HEK293T (cell line): ENCODE measurements around the gene RNF141.

ENCODE experiments used
- FOXA1 ChIP-seq: fragments of 450-650 bp; IDR thresholded peaks from 2 replicates; pipeline ENCODE4 v1.6.1; 2016; ENCODE audit warnings: mild to moderate bottlenecking
- TARDBP ChIP-seq: fragments of 450-650 bp; IDR thresholded peaks from 2 replicates; pipeline ENCODE4 v1.6.1; 2016

GRCh38 chr11:10518891-10519290 is 22.1 kb downstream of the RNF141 start:
- no peak for TF ChIP-seq TARDBP
- no peak for TF ChIP-seq FOXA1
